Thyroid gland (tissue), 4 donors: ENCODE data around the gene ADAM8. TPM values are rescaled to one million over a fixed set of nuclear protein-coding genes. Genes with fewer than 3 reads are reported as not detected.

Source experiments
- DNase-seq, 2 donors: peaks; one replicate each; pipeline ENCODE4 v3.0.0-alpha.2; 2019
- H3K27ac ChIP-seq, 3 donors: fragments of 200-600 bp; sonication (generic); 1 replicate in 2 of 3; 2 replicates in 1 of 3; pipeline ENCODE4 v1.5.1; 2016 to 2019; ENCODE audit warnings: mild to moderate bottlenecking in 1 of 3, moderate library complexity in 1 of 3
- H3K27me3 ChIP-seq: fragments of 200-600 bp; sonication (generic); one replicate; pipeline ENCODE4 v1.5.1; 2019
- H3K36me3 ChIP-seq, 2 donors: fragments of 200-600 bp; sonication (generic); one replicate each; pipeline ENCODE4 v1.5.1; 2016 to 2019
- H3K4me1 ChIP-seq, 2 donors: fragments of 200-600 bp; sonication (generic); one replicate each; pipeline ENCODE4 v1.5.1; 2017 to 2019
- H3K4me3 ChIP-seq, 3 donors: fragments of 200-600 bp; sonication (generic); replicated peaks in 1 of 3; 1 replicate in 2 of 3; 2 replicates in 1 of 3; pipeline ENCODE4 v1.5.1; 2016; ENCODE audit warnings: mild to moderate bottlenecking in 1 of 3
- H3K9me3 ChIP-seq: fragments of 200-600 bp; sonication (generic); one replicate; pipeline ENCODE4 v1.5.1; 2017
- POLR2A ChIP-seq, 2 donors: fragments of 450-650 bp; IDR thresholded peaks; one replicate each; pipeline ENCODE4 v1.6.1; 2017; ENCODE audit warnings: antibody characterized with exemption in 2 of 2, mild to moderate bottlenecking in 2 of 2, moderate library complexity in 1 of 2
- WGBS, 2 donors: methylation state at CpG; one replicate each; pipeline ENCODE4 v1.1.5; 2017; 5-methylcytosine and 5-hydroxymethylcytosine counted together
- intact Hi-C: fragments of 100-400 bp; cut with DNase I; formaldehyde crosslinking; loops from one replicate; pipeline ENCODE4 v1.15.1; 2023
- total RNA-seq, 4 donors: library from RNA; depleted of rRNA; stranded (reverse); fragments of >200 nt; gene quantifications; one replicate each; pipeline ENCODE4 v1.2.3, GENCODE V29; 2016
- TF ChIP-seq, protein P1 (sequence below), 6 experiments: fragments of 200-600 bp in 3 of 6; fragments of 450-650 bp in 3 of 6; sonication (generic) in 3 of 6; IDR thresholded peaks; one replicate each; pipeline ENCODE4 v1.5.1; 2016 to 2019; ENCODE audit warnings: antibody characterized with exemption in 6 of 6, mild to moderate bottlenecking in 2 of 6, inconsistent platforms in 1 of 6, moderate library complexity in 1 of 6

The ADAM8 gene
- total RNA-seq, 4 donors from 2014 or later, result 1.6 to 9.8 (median 2.6) TPM

- Histone ChIP-seq H3K27ac (no peak overlapping the region), H3K36me3 (peaks cover 0 to 3% of the 10 kb centered on the region in 2 donors), H3K27me3 (no peaks in the 10 kb centered on the region), H3K9me3 (no peaks in the 10 kb centered on the region), H3K4me3 (no peak overlapping the region), H3K4me1 (peaks cover 4 to 6% of the 10 kb centered on the region in 2 donors)
- DNase-seq, result no peak
- no peak for TF ChIP-seq POLR2A (IDR thresholded peaks at IDR 0.05)
- TF ChIP-seq, protein P1, sequence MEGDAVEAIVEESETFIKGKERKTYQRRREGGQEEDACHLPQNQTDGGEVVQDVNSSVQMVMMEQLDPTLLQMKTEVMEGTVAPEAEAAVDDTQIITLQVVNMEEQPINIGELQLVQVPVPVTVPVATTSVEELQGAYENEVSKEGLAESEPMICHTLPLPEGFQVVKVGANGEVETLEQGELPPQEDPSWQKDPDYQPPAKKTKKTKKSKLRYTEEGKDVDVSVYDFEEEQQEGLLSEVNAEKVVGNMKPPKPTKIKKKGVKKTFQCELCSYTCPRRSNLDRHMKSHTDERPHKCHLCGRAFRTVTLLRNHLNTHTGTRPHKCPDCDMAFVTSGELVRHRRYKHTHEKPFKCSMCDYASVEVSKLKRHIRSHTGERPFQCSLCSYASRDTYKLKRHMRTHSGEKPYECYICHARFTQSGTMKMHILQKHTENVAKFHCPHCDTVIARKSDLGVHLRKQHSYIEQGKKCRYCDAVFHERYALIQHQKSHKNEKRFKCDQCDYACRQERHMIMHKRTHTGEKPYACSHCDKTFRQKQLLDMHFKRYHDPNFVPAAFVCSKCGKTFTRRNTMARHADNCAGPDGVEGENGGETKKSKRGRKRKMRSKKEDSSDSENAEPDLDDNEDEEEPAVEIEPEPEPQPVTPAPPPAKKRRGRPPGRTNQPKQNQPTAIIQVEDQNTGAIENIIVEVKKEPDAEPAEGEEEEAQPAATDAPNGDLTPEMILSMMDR (IDR thresholded peaks at IDR 0.05), result no peak
- 85 to 90% methylated on average over 5 of the region's 5 CpGs for WGBS, 2 donors
- intact Hi-C loops, result no loop called here
These were observed 39.2 kb upstream of the ADAM8 start for GRCh38 chr10:133315847-133316246.

- H3K27ac ChIP-seq, result no peak overlapping the region
- no peak for DNase-seq
- no peak overlapping the region for H3K4me3 ChIP-seq
- no peak for TF ChIP-seq POLR2A (IDR thresholded peaks at IDR 0.05)
- no peaks in the 10 kb centered on the region for H3K9me3 ChIP-seq
- WGBS, 2 donors, result 75 to 80% methylated on average over 9 to 12 of the region's 12 CpGs
- H3K36me3 ChIP-seq, result peaks cover 0 to 10% of the 10 kb centered on the region in 2 donors
- H3K27me3 ChIP-seq, result no peaks in the 10 kb centered on the region
- intact Hi-C loops, result loop anchor here (5.0 kb wide), 2 partner anchors 53 to 62 kb away; partner anchors contain the start of gene PAOX
- peaks cover 4 to 6% of the 10 kb centered on the region in 2 donors for H3K4me1 ChIP-seq
These were observed 38.2 kb upstream of the ADAM8 start for GRCh38 chr10:133314911-133315310.

DNA sequence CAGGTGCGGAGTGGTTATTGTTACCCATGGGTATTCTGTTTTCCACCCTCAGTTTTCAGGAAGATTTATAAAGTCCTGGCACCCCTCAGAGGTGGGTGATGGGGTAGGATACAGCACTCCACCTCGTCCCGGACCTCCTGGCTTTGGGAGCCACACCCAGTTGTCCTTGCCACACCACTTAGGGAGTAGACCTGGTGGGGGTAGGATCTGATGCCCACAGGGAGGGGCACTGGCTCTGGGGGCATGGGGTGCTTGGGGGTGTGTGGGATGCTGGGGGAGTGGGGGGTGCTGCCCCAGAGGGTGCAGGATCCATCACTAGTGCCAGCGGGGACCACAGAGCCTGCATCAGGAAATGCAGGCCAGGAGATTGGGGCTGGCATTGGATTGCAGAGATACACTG is 36.5 kb upstream of the ADAM8 start:
- peaks cover 4 to 9% of the 10 kb centered on the region in 2 donors for H3K4me1 ChIP-seq
- peaks cover 0 to 10% of the 10 kb centered on the region in 2 donors for H3K36me3 ChIP-seq
- intact Hi-C loops, result loop anchor here (5.0 kb wide), 2 partner anchors 51 to 64 kb away; partner anchors contain the start of gene PAOX
- no peaks in the 10 kb centered on the region for H3K27me3 ChIP-seq
- TF ChIP-seq, protein P1 (IDR thresholded peaks at IDR 0.05), result no peak
- no peak for TF ChIP-seq POLR2A (IDR thresholded peaks at IDR 0.05)
- no peaks in the 10 kb centered on the region for H3K9me3 ChIP-seq
- H3K4me3 ChIP-seq, result no peak overlapping the region
- WGBS, 2 donors, result 84 to 89% methylated on average over 3 to 4 of the region's 4 CpGs
- no peak for DNase-seq
- H3K27ac ChIP-seq, result no peak overlapping the region

DNA sequence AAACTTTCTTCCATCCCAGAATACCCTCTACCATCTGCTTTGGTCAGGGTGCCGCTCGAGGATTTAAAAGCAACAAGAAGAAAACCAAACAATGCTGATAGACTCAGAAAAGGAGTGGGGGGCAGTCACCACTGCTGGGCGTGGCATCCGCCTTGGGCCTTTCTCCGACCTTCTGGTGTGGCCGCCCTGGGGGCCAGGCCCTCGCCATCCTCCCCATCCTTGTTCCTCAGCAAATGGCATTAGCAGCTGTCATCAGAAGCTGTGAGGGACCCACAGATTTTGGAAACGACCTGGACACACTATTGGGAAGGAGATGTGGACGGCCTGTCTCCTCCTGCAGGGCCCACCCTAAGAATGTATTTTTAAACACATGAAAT is 36.1 kb upstream of the ADAM8 start:
- Histone ChIP-seq H3K4me3 (no peak overlapping the region), H3K9me3 (no peaks in the 10 kb centered on the region), H3K27me3 (no peaks in the 10 kb centered on the region), H3K4me1 (peaks cover 4 to 9% of the 10 kb centered on the region in 2 donors), H3K27ac (no peak overlapping the region), H3K36me3 (peaks cover 0 to 10% of the 10 kb centered on the region in 2 donors)
- intact Hi-C loops, result loop anchor here (5.0 kb wide), 2 partner anchors 50 to 65 kb away; partner anchors contain the start of gene PAOX
- 94 to 95% methylated on average over 9 of the region's 9 CpGs for WGBS, 2 donors
- no peak for DNase-seq
- TF ChIP-seq, protein P1 (IDR thresholded peaks at IDR 0.05), result no peak
- no peak for TF ChIP-seq POLR2A (IDR thresholded peaks at IDR 0.05)

- Histone ChIP-seq H3K9me3 (no peaks in the 10 kb centered on the region), H3K4me1 (peaks cover 10 to 13% of the 10 kb centered on the region in 2 donors), H3K4me3 (no peak overlapping the region), H3K27ac (no peak overlapping the region), H3K36me3 (peaks cover 0 to 10% of the 10 kb centered on the region in 2 donors), H3K27me3 (no peaks in the 10 kb centered on the region)
- TF ChIP-seq, protein P1 (IDR thresholded peaks at IDR 0.05), result no peak
- TF ChIP-seq POLR2A (IDR thresholded peaks at IDR 0.05), result no peak
- DNase-seq, result no peak
- intact Hi-C loops, result loop anchor here (5.0 kb wide), 2 partner anchors 50 to 65 kb away; partner anchors contain the start of gene PAOX
- WGBS, 2 donors, result 92 to 94% methylated on average over 21 to 23 of the region's 23 CpGs
These were observed 35.5 kb upstream of the ADAM8 start for GRCh38 chr10:133312016-133312768.
